ENCODE measurements around the gene FER.
"Not testable (repeated sequence)": the region's sequence is repeated elsewhere in the genome, so short reads cannot be mapped to it uniquely, and the experiment has no call there.

FER gene

GRCh38 chr5:109041317-109041716 lies 293.6 kb downstream of the FER start:
- POLR2A ChIA-PET (ENCODE audit: low non-redundant PET), result no interaction called here
- CTCF ChIA-PET, result interaction anchor here (0.7 to 0.8 kb wide), 2 partner anchors 85 to 147 kb away, joined by 3 read pairs; no protein-coding TSS in a partner anchor
- TF ChIP-seq CTCF (conservative IDR thresholded peaks at IDR 0.05; ENCODE audit: low read depth), result no peak
- H3K27ac ChIP-seq, result no peak overlapping the region
- DNase-seq (ENCODE audit: low spot score), result no peak

GRCh38 chr5:109045710-109046109 lies 298.0 kb downstream of the FER start:
- H3K27ac ChIP-seq, result no peak overlapping the region
- no peak for DNase-seq (ENCODE audit: low spot score)
- CTCF ChIA-PET, result no interaction called here
- POLR2A ChIA-PET (ENCODE audit: low non-redundant PET), result no interaction called here
- TF ChIP-seq CTCF (conservative IDR thresholded peaks at IDR 0.05; ENCODE audit: low read depth), result no peak

GRCh38 chr5:109049565-109049964 lies 301.9 kb downstream of the FER start:
- CTCF ChIA-PET, result no interaction called here
- POLR2A ChIA-PET (ENCODE audit: low non-redundant PET), result no interaction called here
- no peak for TF ChIP-seq CTCF (conservative IDR thresholded peaks at IDR 0.05; ENCODE audit: low read depth)
- no peak overlapping the region for H3K27ac ChIP-seq
- DNase-seq (ENCODE audit: low spot score), result no peak

GRCh38 chr5:109050321-109050720 lies 302.6 kb downstream of the FER start:
- H3K27ac ChIP-seq; CTCF ChIA-PET; POLR2A ChIA-PET (ENCODE audit: low non-redundant PET); DNase-seq (ENCODE audit: low spot score): not testable (repeated sequence)

- DNase-seq (ENCODE audit: low spot score); POLR2A ChIA-PET (ENCODE audit: low non-redundant PET); H3K27ac ChIP-seq; CTCF ChIA-PET: not testable (repeated sequence)
These were observed 304.5 kb downstream of the FER start for GRCh38 chr5:109052216-109052615.

GRCh38 chr5:109053995-109054417 lies 306.3 kb downstream of the FER start:
- H3K27ac ChIP-seq, result no peak overlapping the region
- no peak for TF ChIP-seq CTCF (conservative IDR thresholded peaks at IDR 0.05; ENCODE audit: low read depth)
- POLR2A ChIA-PET (ENCODE audit: low non-redundant PET), result no interaction called here
- DNase-seq (ENCODE audit: low spot score), result no peak
- CTCF ChIA-PET, result no interaction called here

GRCh38 chr5:109060378-109061025 lies 312.8 kb downstream of the FER start:
- CTCF ChIA-PET, result interaction anchor here (0.6 to 0.7 kb wide), 2 partner anchors 26 to 69 kb away, joined by 4 read pairs; no protein-coding TSS in a partner anchor
- H3K27ac ChIP-seq, result no peak overlapping the region
- POLR2A ChIA-PET (ENCODE audit: low non-redundant PET), result no interaction called here
- no peak for DNase-seq (ENCODE audit: low spot score)
- no peak for TF ChIP-seq CTCF (conservative IDR thresholded peaks at IDR 0.05; ENCODE audit: low read depth)

GRCh38 chr5:109062664-109063063 lies 315.0 kb downstream of the FER start:
- CTCF ChIA-PET, result no interaction called here
- no peak for DNase-seq (ENCODE audit: low spot score)
- POLR2A ChIA-PET (ENCODE audit: low non-redundant PET), result no interaction called here
- no peak for TF ChIP-seq CTCF (conservative IDR thresholded peaks at IDR 0.05; ENCODE audit: low read depth)
- no peak overlapping the region for H3K27ac ChIP-seq
